Sigmoid colon (tissue), 4 donors: ENCODE results near the gene JMJD4.

Source experiments
- POLR2A ChIP-seq, 2 donors: fragments of 450-650 bp; IDR thresholded peaks; one replicate each; pipeline ENCODE4 v1.6.1; 2016; ENCODE audit warnings: antibody characterized with exemption in 2 of 2, mild to moderate bottlenecking in 2 of 2, moderate library complexity in 2 of 2
- POLR2AphosphoS5 ChIP-seq, 4 donors: sonication (generic); formaldehyde crosslinking; IDR thresholded peaks; one replicate each; pipeline ENCODE4 v1.6.1; 2017; ENCODE audit warnings: antibody characterized with exemption in 4 of 4
- TF ChIP-seq, protein P1 (sequence below), 4 experiments: fragments of 450-650 bp in 3 of 4; fragments of 200-600 bp in 1 of 4; IDR thresholded peaks; one replicate each; pipeline ENCODE4 v1.5.1; 2016 to 2019; ENCODE audit warnings: antibody characterized with exemption in 4 of 4, mild to moderate bottlenecking in 3 of 4, moderate library complexity in 2 of 4

DNA sequence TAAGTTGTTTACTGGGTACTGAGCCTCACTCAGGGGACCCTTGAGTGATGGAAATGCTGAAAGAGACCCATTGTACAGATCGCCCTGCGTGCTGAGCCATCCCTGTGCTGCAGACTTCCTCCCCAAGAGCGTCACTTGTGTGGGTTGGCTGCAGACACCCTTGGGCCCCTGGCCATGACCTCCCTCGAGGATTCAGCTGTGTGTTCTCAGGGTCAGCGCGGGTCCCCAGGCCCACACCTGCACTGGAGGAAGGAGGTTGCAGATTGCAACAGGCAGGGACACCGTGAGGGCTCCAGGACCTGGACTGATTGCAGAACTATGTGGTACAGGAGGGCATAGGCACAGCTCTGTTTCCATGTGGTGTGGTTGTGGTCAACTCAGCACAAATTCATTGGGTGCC, 4.5 kb upstream of the JMJD4 start:
- TF ChIP-seq, protein P1, sequence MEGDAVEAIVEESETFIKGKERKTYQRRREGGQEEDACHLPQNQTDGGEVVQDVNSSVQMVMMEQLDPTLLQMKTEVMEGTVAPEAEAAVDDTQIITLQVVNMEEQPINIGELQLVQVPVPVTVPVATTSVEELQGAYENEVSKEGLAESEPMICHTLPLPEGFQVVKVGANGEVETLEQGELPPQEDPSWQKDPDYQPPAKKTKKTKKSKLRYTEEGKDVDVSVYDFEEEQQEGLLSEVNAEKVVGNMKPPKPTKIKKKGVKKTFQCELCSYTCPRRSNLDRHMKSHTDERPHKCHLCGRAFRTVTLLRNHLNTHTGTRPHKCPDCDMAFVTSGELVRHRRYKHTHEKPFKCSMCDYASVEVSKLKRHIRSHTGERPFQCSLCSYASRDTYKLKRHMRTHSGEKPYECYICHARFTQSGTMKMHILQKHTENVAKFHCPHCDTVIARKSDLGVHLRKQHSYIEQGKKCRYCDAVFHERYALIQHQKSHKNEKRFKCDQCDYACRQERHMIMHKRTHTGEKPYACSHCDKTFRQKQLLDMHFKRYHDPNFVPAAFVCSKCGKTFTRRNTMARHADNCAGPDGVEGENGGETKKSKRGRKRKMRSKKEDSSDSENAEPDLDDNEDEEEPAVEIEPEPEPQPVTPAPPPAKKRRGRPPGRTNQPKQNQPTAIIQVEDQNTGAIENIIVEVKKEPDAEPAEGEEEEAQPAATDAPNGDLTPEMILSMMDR (IDR thresholded peaks at IDR 0.05), result no peak
- no peak for TF ChIP-seq POLR2AphosphoS5 (IDR thresholded peaks at IDR 0.05)
- TF ChIP-seq POLR2A (IDR thresholded peaks at IDR 0.05), result no peak
